SK-N-MC (cell line): Measurements from ENCODE around the gene ADCY5.

Source experiments
- EZH2 ChIP-seq: fragments of 200-600 bp; sonication (generic); IDR thresholded peaks from one replicate; pipeline ENCODE4 v1.6.1; 2017; ENCODE audit warnings: antibody characterized with exemption
- POLR2AphosphoS5 ChIP-seq: IDR thresholded peaks from 2 replicates; pipeline ENCODE4 v1.6.1; 2012; ENCODE audit warnings: mild to moderate bottlenecking, low read depth, low read length, borderline replicate concordance

DNA sequence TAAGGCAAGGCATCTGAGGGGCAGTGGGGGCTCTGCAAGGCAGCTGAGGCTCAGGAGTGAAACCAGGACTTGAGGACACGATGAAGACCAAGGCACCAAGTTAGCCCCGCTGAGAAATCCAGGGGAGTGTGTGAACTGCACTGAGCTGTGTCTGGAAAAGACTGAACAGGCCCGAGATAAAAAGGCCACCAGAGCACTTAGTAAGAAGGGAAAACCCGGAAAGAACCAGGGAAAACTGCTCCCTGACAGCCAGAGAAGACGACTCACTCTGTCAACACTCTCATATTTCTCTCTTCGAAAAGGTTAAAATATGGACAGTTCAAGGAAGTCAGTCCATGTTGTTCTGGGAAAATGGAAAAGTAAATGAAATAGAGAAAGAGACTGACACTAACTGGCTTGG lies 138.1 kb downstream of the ADCY5 start:
- no peak for TF ChIP-seq POLR2AphosphoS5
- no peak for TF ChIP-seq EZH2
